Smooth muscle cell (in vitro differentiated cells): ENCODE results near the gene ERF. TPM values are rescaled to one million over a fixed set of nuclear protein-coding genes. Genes with fewer than 3 reads are reported as not detected.

Source experiments
- DNase-seq: peaks from one replicate; lab custom pipeline; 2025; ENCODE audit not compliant: unreplicated experiment; lab: John Stamatoyannopoulos, UW
- H2AFZ ChIP-seq: fragments of 200-600 bp; sonication (generic); 2 replicates; pipeline ENCODE4 v1.6.0; 2016; ENCODE audit warnings: antibody characterized with exemption, low read depth, mild to moderate bottlenecking
- H3F3A ChIP-seq: fragments of 200-600 bp; sonication (generic); 2 replicates; pipeline ENCODE4 v1.6.0; 2017; ENCODE audit warnings: antibody characterized with exemption, low read depth
- H3K27ac ChIP-seq: fragments of 200-600 bp; sonication (generic); 2 replicates; pipeline ENCODE4 v1.5.1; 2016; ENCODE audit warnings: low read depth, mild to moderate bottlenecking
- H3K27me3 ChIP-seq: fragments of 200-600 bp; sonication (generic); 2 replicates; pipeline ENCODE4 v1.6.1; 2016; ENCODE audit warnings: low read depth, mild to moderate bottlenecking
- H3K36me3 ChIP-seq: fragments of 200-600 bp; sonication (generic); 2 replicates; pipeline ENCODE4 v1.5.1; 2016; ENCODE audit warnings: low read depth
- H3K4me1 ChIP-seq: fragments of 200-600 bp; sonication (generic); 2 replicates; pipeline ENCODE4 v1.5.1; 2016; ENCODE audit warnings: low read depth
- H3K4me2 ChIP-seq: fragments of 200-600 bp; sonication (generic); 2 replicates; pipeline ENCODE4 v1.6.0; 2016; ENCODE audit warnings: mild to moderate bottlenecking
- H3K4me3 ChIP-seq: fragments of 200-600 bp; sonication (generic); 2 replicates; pipeline ENCODE4 v1.5.1; 2016; ENCODE audit warnings: mild to moderate bottlenecking
- H3K79me2 ChIP-seq: fragments of 200-600 bp; sonication (generic); 2 replicates; pipeline ENCODE4 v1.6.0; 2016; ENCODE audit warnings: low read depth, mild to moderate bottlenecking
- H3K9ac ChIP-seq: fragments of 200-600 bp; sonication (generic); 2 replicates; pipeline ENCODE4 v1.6.0; 2016; ENCODE audit warnings: low read depth
- H3K9me3 ChIP-seq: fragments of 200-600 bp; sonication (generic); replicated peaks from 2 replicates; pipeline ENCODE4 v1.5.1; 2016; ENCODE audit warnings: low read depth
- H4K20me1 ChIP-seq: fragments of 200-600 bp; sonication (generic); 2 replicates; pipeline ENCODE4 v1.6.0; 2016; ENCODE audit warnings: low read depth
- CTCF ChIP-seq: fragments of 200-600 bp; sonication (generic); IDR thresholded peaks from 2 replicates; pipeline ENCODE4 v1.5.1; 2017; ENCODE audit warnings: borderline replicate concordance, mild to moderate bottlenecking, antibody characterized with exemption; ENCODE audit not compliant: insufficient read depth, poor library complexity, severe bottlenecking
- WGBS: methylation state at CpG from one replicate; pipeline ENCODE4 v1.1.7; 2016; ENCODE audit warnings: low lambda C conversion rate; 5-methylcytosine and 5-hydroxymethylcytosine counted together
- polyA plus RNA-seq: library from polyadenylated mRNA; unstranded; fragments of >200 nt; fragmentation: Nextera tagmentation; extraction: Ambion mirVana; gene quantifications from 2 replicates; pipeline ENCODE4 v1.2.1, GENCODE V29; 2016
- total RNA-seq: library from RNA; depleted of rRNA; stranded (reverse); fragments of >200 nt; gene quantifications from 2 replicates; pipeline ENCODE4 v1.2.3, GENCODE V29; 2014

The ERF gene
- total and polyA plus RNA-seq, 2 experiments from 2014 or later, result 14.9 to 20.5 TPM

- Histone ChIP-seq H3K4me2 (no peak overlapping the region), H3K4me3 (no peak overlapping the region), H3K79me2 (peaks cover 9% of the 10 kb centered on the region), H2AFZ (no peak overlapping the region), H3K9ac (no peak overlapping the region), H4K20me1 (peaks cover 87% of the 10 kb centered on the region), H3K4me1 (no peaks in the 10 kb centered on the region), H3K36me3 (no peaks in the 10 kb centered on the region), H3K27me3 (no peaks in the 10 kb centered on the region), H3F3A (no peaks in the 10 kb centered on the region), H3K9me3 (no peaks in the 10 kb centered on the region), H3K27ac (no peak overlapping the region)
- DNase-seq, result no peak
- no peak for TF ChIP-seq CTCF
- 95% methylated on average over 6 of the region's 6 CpGs for WGBS
These were observed 21.1 kb downstream of the ERF start for GRCh38 chr19:42233678-42234292.

GRCh38 chr19:42233106-42233505, 21.8 kb downstream of the ERF start:
- Histone ChIP-seq H3K27me3 (no peaks in the 10 kb centered on the region), H3K79me2 (peaks cover 8% of the 10 kb centered on the region), H3K4me1 (no peaks in the 10 kb centered on the region), H3F3A (no peaks in the 10 kb centered on the region), H3K9ac (no peak overlapping the region), H3K9me3 (no peaks in the 10 kb centered on the region), H3K4me3 (no peak overlapping the region), H4K20me1 (peaks cover 90% of the 10 kb centered on the region), H3K36me3 (no peaks in the 10 kb centered on the region), H2AFZ (no peak overlapping the region), H3K4me2 (no peak overlapping the region), H3K27ac (no peak overlapping the region)
- TF ChIP-seq CTCF, result no peak
- no peak for DNase-seq
- WGBS, result 94% methylated on average over 7 of the region's 7 CpGs

GRCh38 chr19:42232435-42232834, 22.5 kb downstream of the ERF start:
- peaks cover 95% of the 10 kb centered on the region for H4K20me1 ChIP-seq
- no peak overlapping the region for H2AFZ ChIP-seq
- H3K27me3 ChIP-seq, result no peaks in the 10 kb centered on the region
- no peak overlapping the region for H3K4me3 ChIP-seq
- H3K79me2 ChIP-seq, result peaks cover 11% of the 10 kb centered on the region
- no peaks in the 10 kb centered on the region for H3K36me3 ChIP-seq
- no peak for DNase-seq
- 97% methylated on average over 10 of the region's 10 CpGs for WGBS
- H3K9ac ChIP-seq, result no peak overlapping the region
- H3F3A ChIP-seq, result no peaks in the 10 kb centered on the region
- no peak for TF ChIP-seq CTCF
- no peak overlapping the region for H3K27ac ChIP-seq
- H3K9me3 ChIP-seq, result no peaks in the 10 kb centered on the region
- H3K4me2 ChIP-seq, result no peak overlapping the region
- H3K4me1 ChIP-seq, result no peaks in the 10 kb centered on the region

- Histone ChIP-seq H3K4me1 (no peaks in the 10 kb centered on the region), H2AFZ (no peak overlapping the region), H3K79me2 (peaks cover 17% of the 10 kb centered on the region), H3K4me3 (no peak overlapping the region), H3K27ac (no peak overlapping the region), H3K9ac (no peak overlapping the region), H3F3A (no peaks in the 10 kb centered on the region), H3K4me2 (no peak overlapping the region), H3K9me3 (no peaks in the 10 kb centered on the region), H3K27me3 (no peaks in the 10 kb centered on the region), H3K36me3 (no peaks in the 10 kb centered on the region), H4K20me1 (peaks cover 96% of the 10 kb centered on the region)
- no peak for TF ChIP-seq CTCF
- no peak for DNase-seq
- 98% methylated on average over 4 of the region's 4 CpGs for WGBS
These were observed 24.4 kb downstream of the ERF start for GRCh38 chr19:42230571-42230970.
